GM12801 (cell line): Measurements from ENCODE around the gene PET117.

ENCODE experiments used
- TF ChIP-seq, protein P1 (sequence below): IDR thresholded peaks from one replicate; pipeline ENCODE4 v1.5.1; 2011; ENCODE audit warnings: control low read depth; ENCODE audit not compliant: insufficient read length; ENCODE audit errors: extremely low read depth

Gene PET117

GRCh38 chr20:18166950-18167349 lies 29.3 kb downstream of the PET117 start:
- TF ChIP-seq, protein P1, sequence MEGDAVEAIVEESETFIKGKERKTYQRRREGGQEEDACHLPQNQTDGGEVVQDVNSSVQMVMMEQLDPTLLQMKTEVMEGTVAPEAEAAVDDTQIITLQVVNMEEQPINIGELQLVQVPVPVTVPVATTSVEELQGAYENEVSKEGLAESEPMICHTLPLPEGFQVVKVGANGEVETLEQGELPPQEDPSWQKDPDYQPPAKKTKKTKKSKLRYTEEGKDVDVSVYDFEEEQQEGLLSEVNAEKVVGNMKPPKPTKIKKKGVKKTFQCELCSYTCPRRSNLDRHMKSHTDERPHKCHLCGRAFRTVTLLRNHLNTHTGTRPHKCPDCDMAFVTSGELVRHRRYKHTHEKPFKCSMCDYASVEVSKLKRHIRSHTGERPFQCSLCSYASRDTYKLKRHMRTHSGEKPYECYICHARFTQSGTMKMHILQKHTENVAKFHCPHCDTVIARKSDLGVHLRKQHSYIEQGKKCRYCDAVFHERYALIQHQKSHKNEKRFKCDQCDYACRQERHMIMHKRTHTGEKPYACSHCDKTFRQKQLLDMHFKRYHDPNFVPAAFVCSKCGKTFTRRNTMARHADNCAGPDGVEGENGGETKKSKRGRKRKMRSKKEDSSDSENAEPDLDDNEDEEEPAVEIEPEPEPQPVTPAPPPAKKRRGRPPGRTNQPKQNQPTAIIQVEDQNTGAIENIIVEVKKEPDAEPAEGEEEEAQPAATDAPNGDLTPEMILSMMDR, result no peak

GRCh38 chr20:18172379-18172778 lies 34.7 kb downstream of the PET117 start:
- TF ChIP-seq, protein P1, result no peak

- TF ChIP-seq, protein P1, result no peak
These were observed 37.4 kb downstream of the PET117 start for GRCh38 chr20:18174906-18175683.

- TF ChIP-seq, protein P1, result no peak
These were observed 38.7 kb downstream of the PET117 start for GRCh38 chr20:18176318-18176785.

- TF ChIP-seq, protein P1, result no peak
These were observed 43.2 kb downstream of the PET117 start for GRCh38 chr20:18180815-18181214.

DNA sequence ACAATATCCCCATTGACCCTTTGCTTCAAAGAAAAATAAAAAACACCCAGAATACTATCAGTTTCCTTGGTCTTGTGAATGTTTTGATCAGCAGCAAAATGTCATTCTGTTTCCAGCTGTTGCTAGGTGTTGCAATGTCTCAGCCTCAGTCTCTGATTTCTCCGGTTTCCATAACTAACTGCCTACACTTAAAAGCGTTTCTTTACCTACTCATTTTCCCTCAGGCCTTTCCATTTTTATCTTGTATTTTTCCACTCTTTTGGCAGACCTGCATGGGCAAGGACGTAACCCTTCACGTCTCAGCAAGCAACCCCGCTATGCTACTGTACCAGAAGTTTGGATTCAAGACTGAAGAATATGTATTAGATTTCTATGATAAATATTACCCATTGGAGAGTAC lies 49.4 kb downstream of the PET117 start:
- TF ChIP-seq, protein P1, result no peak

DNA sequence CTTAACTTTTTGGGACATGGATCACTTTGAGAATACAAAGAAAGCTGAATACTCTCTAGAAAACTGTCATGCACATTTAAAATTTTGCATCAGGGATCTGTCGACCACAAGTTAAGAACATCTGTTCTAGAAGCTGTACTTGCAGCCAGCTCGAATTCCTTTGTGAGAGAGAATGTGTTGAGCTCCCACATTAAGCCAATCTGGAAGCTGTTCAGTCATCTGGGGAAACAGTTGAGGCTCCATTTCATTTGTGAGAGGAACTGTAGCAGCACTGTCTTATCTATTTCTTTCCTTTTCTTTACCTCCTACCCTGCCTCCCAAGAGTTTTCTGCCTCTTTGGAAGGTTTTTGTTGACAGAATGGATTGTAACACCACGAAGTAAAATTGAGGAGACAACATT lies 50.8 kb downstream of the PET117 start:
- TF ChIP-seq, protein P1, result no peak
